ENCODE results near the gene LRRC37A2.
"Not testable (repeated sequence)": the region's sequence is repeated elsewhere in the genome, so short reads cannot be mapped to it uniquely, and the experiment has no call there.

The LRRC37A2 gene

GRCh38 chr17:46598344-46598931, 86.2 kb downstream of the LRRC37A2 start:
- DNase-seq: not testable (repeated sequence)

GRCh38 chr17:46600767-46601166, 88.5 kb downstream of the LRRC37A2 start:
- not testable (repeated sequence) for DNase-seq

GRCh38 chr17:46603125-46603524, 90.9 kb downstream of the LRRC37A2 start:
- DNase-seq: not testable (repeated sequence)

Data from NCI-H2107 (cell line).